HG02970 (cell line): Measurements from ENCODE around the gene SORCS1.

Source experiments
- ATAC-seq: cut with Tn5 transposase; IDR thresholded peaks from one replicate; pipeline ENCODE4 v1.9.1; 2021; ENCODE audit warnings: mild to moderate bottlenecking, moderate library complexity, moderate number of reproducible peaks; ENCODE audit not compliant: unreplicated experiment, low FRiP score

The SORCS1 gene

DNA sequence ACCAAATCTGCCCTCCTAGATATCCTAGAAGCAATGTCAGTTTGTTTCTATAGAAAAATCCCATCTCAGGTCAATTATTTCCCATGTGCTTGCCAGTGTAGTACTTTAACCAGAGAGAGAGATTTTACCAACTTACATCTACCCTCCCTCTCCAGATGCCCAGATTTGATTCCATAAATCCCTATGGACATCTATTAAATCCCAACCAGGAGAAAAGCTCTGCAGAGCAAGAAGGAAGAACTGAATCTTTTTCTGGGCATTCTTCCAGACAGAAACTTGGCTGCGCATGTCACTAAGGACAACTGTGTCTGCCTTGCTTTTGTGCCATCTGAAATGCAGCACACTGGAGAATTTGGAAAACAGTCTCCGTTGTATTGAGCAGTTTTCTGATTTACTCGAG is 597.6 kb downstream of the SORCS1 start:
- ATAC-seq, result no peak

DNA sequence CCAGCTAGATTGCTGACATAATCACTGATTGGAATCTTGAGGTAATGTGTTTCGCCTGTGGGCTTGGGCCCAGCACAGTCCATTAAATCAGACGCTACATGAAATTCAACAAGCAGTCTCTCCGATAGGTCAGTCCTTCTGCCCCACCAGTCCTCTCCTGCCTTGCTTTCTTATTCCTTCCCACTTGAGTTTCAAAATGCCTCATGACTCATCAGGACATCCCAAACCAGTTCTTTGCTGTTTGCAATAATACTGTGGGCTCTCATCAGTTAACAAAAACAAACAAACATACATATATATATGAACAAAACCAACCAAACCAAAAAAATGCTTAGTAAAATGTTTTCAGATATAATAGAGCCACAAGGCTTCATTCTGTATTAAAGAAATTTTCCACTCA is 599.0 kb downstream of the SORCS1 start:
- no peak for ATAC-seq

DNA sequence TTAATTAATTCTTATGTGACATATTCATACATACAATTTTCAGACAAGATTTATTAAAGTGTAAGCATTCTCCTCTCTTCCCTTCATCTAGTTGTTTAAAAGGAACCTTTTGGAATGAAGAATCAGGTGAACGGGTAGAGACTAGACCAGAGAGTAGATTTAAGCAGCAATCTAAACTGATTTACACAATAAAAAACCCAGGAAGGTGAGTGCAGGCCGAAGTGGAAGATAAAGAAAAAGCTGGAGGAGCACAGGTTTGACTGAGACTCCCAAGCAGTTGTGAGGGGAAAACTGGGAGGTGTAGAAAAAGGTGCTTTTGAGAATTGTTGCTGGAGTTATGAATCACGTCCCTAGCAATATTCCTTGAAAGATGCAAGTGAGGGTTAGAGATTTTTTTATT is 601.1 kb downstream of the SORCS1 start:
- no peak for ATAC-seq

DNA sequence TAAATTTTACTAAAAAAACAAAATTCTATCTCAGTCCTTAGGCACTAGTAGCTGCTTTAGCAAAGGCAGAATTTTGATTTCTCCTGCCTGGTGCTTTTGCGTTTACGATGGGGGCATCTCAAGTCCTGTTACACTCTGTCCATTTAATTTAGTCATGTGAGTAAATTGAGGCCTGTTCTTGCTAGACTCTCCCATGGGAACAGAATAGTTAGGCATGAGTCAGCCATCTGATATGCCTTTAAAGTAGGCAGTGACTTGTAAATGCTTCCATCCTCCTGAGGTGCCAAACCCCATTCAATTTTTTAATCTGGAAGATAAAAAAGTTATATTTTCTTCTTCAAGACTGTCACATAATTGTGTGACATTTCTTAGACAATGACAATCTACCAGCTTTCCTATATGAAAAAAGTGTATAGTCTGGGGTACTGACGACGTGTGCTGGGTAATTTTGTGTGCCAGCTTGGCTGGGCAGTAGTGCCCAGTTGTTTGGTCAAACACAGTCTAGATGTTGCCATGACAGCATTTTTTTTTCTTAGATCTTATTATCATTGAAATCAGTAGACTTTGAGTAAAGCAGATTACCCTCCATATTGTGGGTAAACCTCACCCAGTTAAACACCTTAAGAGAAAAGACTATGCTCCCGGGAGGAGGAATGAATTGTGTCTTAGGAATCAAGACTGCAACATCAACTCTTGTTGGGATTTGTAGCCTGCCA is 603.4 kb downstream of the SORCS1 start:
- ATAC-seq, result no peak

DNA sequence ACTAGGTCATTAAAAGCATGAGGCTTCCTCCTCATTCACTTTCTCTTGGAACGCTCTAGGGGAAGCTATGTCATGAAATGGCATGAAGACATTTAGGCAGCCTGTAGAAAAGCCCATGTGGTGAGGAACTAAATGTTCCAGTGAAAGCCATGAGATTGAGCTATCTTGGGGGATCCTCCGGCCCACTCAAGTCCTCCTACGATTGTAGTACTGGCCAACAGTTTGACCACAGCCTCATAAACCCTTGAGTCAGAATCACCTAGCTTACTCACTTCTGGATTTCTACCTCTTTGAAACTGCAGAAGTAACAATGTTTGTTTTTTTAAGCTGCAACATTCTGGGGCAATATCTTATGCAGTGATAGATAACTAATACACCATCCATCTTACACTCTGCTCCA is 605.1 kb downstream of the SORCS1 start:
- ATAC-seq, result no peak

DNA sequence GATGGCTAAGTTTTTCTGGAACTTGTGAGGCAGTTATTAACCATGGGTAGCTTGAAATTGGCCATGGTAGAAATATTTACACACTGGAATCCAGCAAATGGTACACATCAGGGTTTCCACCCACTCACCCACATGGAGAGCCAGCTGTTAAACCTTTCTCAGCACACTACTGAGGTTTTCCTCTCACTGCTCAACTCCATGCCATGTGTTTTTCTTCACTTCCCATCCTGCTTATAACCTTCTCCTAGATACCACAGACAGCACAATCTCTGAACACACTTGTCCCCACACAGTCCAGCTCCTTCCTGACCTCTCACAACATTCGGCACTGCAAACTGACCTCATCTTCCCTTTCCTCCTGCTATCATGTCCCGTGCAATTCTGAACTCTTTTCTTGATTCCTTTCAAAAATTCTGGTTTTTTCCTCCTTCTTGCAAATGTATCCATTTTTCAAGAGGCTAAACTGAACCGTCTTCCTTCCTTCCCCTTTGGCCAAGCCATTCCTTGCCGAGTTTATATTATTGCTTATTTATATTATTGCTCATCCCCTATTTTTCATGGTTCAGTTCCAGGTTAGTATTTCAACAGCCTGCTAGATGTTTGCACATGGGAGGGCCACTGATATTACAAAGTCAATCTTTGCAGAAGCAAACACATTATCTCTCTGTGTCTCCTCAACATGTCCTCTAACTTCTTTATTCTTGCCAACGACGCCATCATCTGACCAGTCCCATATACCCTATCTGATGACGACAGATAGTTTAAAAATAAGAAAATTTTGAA is 606.4 kb downstream of the SORCS1 start:
- no peak for ATAC-seq

DNA sequence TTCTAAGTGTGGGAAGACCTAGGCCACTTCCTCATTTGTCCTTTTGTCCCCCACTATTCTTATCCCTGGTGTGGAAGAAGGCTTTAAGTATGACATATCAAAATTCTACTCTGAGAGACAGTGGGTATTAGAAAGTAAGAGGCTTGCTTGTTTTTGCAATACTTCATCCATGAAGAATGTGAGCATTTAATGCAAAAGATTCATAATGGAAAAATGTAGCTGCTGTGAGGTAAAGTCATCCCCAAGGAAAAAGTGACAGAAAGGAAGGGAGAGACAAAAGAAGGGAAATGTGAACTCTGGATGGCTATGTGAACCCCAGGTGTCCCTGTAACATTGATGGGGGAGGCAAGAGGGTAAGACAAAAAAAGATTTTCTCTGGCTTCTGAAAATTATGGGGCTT is 607.5 kb downstream of the SORCS1 start:
- ATAC-seq, result no peak

DNA sequence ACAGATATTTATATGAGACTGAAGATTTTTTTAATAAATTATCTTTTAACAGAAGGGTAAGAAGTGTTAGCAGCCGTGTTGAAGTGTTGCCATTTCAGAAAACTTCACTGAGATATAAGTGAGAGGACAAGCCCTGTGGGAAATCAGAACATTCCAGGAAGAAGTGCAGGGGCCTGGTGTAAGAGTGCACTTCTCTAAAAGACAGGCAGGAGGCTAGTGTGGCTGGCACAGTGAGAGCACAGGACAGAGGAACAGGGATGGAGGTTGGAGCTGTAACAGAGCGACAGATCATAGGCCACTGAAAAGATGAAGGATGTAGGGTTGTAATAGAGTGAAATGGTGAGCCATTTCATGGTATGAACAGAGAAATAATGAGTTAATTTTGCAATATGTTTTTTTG is 608.9 kb downstream of the SORCS1 start:
- no peak for ATAC-seq

DNA sequence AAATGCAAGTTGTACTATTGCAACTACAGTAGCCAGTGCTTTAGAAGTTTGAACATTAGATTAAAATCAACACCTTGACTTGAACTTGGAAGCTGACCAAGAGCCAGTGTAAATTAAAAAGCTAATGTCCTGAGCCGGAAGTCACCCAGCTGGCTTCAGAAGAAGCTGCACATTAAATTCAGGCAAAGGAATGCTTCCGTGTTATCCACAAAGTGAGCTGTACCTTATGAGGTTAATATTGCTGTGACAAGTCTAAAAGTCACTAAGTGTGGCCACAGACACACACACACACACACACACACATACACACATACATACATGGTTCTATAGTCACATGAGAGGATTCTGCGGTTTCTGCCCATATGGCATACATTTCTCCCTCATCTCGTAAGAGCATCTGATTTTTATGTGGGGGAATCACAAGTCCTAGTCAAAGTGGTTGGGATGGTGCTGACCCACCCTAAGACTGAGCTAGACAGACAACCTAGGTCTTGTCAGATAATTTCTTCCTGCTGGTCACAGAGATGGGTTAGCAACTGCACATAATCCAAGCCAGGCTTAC is 612.9 kb downstream of the SORCS1 start:
- ATAC-seq, result no peak

DNA sequence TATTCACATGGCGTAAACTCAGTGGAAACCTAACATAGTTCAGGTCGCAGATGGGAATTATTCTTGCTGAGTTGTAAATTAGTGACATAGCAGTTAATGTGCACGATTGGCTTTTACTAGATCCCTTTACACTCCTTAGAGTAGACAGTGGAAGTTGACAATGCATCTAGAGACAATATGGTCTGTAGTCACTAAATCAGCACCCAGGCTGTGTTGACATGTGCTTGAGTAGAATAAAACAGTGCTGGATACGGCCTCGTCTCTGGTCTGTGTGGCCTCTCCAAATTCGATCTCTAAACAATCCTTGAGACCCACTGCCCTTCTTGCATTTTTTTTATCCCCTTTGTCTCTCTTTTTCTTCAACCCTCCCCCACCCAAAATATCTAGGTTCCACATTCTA is 615.7 kb downstream of the SORCS1 start:
- no peak for ATAC-seq

DNA sequence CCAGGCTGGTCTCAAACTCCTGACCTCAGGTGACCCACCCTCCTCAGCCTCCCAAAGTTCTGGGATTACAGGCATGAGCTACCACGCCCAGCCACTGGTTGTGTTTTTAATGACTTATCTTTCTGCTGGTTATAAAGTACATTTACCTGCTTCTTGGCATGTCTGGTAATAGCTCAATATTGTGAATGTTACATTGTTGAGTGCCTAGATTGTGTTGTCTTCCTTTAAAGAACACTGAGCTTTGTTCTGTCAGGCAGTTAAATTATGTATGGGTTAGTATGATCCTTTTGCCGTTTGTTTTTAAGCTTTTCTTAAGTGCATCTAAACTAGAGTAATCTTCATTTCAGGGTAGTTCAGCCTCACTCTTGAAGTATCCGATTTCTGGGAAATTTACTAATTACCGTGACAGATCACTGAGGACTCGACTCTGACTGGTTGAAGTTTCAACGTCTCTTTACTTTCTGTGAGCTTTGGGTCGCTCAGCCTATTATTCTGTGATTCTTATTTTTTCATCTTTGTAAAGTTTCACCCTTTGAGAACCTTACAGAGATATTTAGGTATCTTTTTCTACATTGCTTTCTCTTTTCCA is 617.4 kb downstream of the SORCS1 start:
- ATAC-seq, result no peak

DNA sequence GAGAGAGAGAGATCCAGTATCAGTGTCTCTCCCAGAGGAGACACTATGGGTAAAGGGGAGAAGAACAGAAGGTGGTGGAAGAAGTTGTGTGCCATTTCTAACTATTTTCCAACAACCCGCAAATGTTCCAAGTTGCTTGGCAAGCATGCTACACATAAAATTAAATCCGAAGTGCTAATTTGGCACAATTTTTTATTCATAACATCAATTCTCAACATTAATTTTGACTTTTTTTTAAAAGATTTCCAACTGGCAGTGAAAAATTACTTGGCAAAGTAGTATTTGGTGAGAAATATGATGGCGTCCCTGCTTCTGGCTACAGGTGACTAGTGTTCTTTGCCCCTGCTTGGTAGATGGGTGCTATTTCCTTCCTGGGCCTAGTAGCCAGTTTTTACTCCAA is 622.0 kb downstream of the SORCS1 start:
- no peak for ATAC-seq

DNA sequence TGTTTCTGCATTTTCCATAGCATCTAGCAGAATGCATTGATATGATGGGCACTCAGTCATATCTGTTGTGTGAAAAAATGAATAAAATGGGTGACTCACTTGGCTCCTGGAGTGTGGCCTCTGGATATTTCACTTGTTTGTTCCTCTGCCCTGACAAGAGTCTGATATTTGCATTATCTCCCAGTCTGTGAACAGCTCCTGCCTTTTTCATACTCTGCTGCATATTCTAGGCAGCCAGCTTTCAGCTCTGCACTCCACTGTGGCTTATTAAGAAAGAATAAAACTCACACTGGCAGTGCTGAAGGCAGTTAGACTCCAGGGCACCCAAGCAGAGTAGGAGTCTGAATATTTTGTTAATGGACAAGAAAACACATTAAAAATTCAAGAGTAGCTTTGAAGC is 623.9 kb downstream of the SORCS1 start:
- no peak for ATAC-seq

DNA sequence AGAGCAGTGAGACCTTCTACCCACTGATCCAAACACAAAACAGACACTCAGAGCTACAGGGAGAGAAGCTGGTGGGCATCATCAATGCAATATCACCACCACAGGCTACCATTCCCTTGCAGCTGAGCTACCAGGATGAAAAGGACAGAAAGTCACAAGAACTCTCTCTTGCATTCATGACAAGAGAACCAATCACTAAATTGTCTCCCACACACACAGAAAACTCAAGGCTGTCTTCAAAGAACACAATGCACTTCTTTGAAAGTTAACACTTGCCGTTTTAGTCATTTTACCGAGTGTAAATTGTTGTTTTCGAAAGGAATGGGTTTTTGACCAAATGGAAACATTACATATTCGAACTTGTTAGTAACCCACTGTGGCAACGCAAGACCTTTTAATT is 626.6 kb downstream of the SORCS1 start:
- no peak for ATAC-seq

DNA sequence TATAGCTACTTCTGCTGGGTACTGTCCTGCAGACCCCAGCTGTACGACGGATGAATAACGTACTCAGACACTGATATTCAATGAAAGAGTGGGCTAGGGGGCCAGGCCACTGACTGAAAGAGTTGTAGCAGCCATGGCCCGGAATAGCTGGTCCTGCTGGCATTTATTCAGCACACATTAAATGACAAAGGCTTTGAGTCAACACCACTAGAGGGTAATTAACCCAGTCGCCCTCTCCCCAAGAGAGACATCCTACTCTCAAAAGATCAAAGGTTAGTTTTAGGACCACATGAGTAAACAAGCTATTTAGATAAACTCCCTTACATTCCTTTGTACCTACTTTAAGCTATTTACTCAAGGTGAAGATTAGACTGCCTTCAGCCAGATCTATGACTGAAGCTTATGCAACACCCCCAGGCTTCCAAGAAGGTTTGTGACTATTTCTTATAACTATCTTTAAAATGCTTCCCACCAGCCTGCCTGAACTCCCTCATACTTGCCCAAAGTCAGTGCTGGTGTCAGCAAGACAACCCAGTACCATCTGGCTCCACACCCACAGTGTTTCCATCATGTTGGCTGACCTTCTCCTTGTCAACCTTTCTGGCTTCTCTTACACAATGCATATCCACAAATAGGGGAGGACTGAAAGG is 629.1 kb downstream of the SORCS1 start:
- no peak for ATAC-seq

DNA sequence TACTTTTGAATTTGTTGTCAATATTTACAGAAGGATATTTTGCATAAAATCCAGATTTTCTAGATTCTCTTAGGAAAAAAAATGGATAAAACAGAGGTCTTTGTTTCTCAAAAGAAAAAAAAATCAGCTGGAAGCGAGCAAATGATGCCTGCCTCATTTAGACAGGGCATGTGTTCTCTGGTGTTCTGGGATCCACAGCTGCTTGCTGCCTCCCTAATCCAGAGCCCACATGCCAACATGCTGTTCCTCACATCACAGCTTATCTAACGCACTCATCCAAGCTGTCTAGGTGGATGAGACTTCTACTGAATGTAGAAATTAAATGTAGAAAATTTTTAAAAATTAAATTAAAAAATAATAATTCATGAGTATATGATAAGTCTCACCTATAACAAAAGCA is 630.1 kb downstream of the SORCS1 start:
- ATAC-seq, result no peak

DNA sequence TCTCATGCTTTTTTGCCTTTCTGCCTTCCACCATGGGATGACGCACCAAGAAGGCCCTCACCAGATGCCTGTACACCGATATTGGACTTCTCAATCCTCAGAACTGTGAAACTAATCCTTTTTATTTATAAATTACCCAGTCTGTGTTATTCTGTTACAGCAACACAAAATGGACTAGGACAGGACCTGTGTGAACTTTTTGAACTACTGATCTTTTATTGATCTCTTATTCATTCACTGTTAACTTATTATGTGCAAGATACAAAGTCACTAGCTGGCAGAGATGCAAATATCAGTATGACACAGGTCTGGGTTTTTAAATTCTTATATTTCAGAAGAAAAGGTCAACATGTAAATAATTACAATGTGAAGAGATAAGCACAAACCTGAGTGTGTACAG is 635.8 kb downstream of the SORCS1 start:
- no peak for ATAC-seq

DNA sequence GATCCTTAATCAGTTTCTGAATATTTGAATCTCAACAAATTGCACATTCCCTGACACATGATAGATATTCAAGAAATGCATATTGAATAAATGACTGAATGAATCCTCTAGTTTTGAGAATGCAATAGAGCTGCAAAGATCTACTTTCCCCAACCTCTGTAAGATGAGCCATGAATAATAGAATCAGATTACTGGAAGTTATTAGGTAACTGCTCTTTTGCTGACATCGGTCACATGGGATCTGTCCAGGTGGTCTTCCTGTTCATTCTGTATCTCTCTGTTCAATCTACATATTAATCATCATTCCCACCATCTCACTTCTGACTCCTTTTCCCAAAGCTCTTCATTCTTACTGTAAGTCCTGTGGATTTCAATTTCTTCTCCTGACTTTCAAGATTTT is 638.7 kb downstream of the SORCS1 start:
- ATAC-seq, result no peak
